ENCODE measurements around the gene KAT7. TPM values are rescaled to one million over a fixed set of nuclear protein-coding genes. Genes with fewer than 3 reads are reported as not detected.

The KAT7 gene
- total and polyA plus RNA-seq, 10 of the 15 experiments (the other 5 are each of a cell fraction or from before 2014, with no cell fraction given) = 6.6 to 45.8 (median 26.3) TPM

GRCh38 chr17:49748791-49749190 lies 39.7 kb upstream of the KAT7 start (continued):
- TF ChIP-seq, protein P1, sequence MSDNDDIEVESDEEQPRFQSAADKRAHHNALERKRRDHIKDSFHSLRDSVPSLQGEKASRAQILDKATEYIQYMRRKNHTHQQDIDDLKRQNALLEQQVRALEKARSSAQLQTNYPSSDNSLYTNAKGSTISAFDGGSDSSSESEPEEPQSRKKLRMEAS (IDR thresholded peaks at IDR 0.05; ENCODE audit: low read depth, low read length) = peak; percentile 94
- no peak for TF ChIP-seq BRCA1 (IDR thresholded peaks at IDR 0.05; ENCODE audit: low read depth, low read length)
- no peak for TF ChIP-seq HCFC1 (IDR thresholded peaks at IDR 0.05; ENCODE audit: low read length)
- no peak for TF ChIP-seq NFXL1 (IDR thresholded peaks at IDR 0.05; ENCODE audit: borderline replicate concordance)
- no peak for TF ChIP-seq ZZZ3 (IDR thresholded peaks at IDR 0.05; ENCODE audit: control insufficient read depth, insufficient read length, low read depth)
- no peak for TF ChIP-seq LARP7 (IDR thresholded peaks at IDR 0.05)
- TF ChIP-seq, protein P2, sequence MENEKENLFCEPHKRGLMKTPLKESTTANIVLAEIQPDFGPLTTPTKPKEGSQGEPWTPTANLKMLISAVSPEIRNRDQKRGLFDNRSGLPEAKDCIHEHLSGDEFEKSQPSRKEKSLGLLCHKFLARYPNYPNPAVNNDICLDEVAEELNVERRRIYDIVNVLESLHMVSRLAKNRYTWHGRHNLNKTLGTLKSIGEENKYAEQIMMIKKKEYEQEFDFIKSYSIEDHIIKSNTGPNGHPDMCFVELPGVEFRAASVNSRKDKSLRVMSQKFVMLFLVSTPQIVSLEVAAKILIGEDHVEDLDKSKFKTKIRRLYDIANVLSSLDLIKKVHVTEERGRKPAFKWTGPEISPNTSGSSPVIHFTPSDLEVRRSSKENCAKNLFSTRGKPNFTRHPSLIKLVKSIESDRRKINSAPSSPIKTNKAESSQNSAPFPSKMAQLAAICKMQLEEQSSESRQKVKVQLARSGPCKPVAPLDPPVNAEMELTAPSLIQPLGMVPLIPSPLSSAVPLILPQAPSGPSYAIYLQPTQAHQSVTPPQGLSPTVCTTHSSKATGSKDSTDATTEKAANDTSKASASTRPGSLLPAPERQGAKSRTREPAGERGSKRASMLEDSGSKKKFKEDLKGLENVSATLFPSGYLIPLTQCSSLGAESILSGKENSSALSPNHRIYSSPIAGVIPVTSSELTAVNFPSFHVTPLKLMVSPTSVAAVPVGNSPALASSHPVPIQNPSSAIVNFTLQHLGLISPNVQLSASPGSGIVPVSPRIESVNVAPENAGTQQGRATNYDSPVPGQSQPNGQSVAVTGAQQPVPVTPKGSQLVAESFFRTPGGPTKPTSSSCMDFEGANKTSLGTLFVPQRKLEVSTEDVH (IDR thresholded peaks at IDR 0.05; ENCODE audit: low read depth, partially characterized antibody) = peak; percentile 39
- TF ChIP-seq SMAD5 (IDR thresholded peaks at IDR 0.05; ENCODE audit: low read depth) = no peak
- no peak for TF ChIP-seq BCLAF1 (IDR thresholded peaks at IDR 0.05)
- peak; percentile 86 for TF ChIP-seq IRF4 (IDR thresholded peaks at IDR 0.05; ENCODE audit: low read depth, low read length)
- TF ChIP-seq HDAC2 (IDR thresholded peaks at IDR 0.05) = no peak
- peak; percentile 94 for TF ChIP-seq NBN (IDR thresholded peaks at IDR 0.05)
- TF ChIP-seq EZH2 (IDR thresholded peaks at IDR 0.05; ENCODE audit: borderline replicate concordance, control insufficient read depth, low read depth, low read length) = no peak
- peak; percentile 85 for TF ChIP-seq CREM (IDR thresholded peaks at IDR 0.05; ENCODE audit: low read depth)
- no peak for TF ChIP-seq YBX1 (IDR thresholded peaks at IDR 0.05)
- peak; percentile 46; the same call in 1 of the 2 replicates for TF ChIP-seq MTA3 (IDR thresholded peaks at IDR 0.05; ENCODE audit: borderline replicate concordance, low read length)
- TF ChIP-seq CBX5 (IDR thresholded peaks at IDR 0.05; ENCODE audit: low read depth) = peak; percentile 79; the same call in 1 of the 2 replicates
- TF ChIP-seq WRNIP1 (IDR thresholded peaks at IDR 0.05; ENCODE audit: borderline replicate concordance, low read depth, low read length) = no peak; the same call in 1 of the 2 replicates
- peak; percentile 72 for TF ChIP-seq MEF2B (IDR thresholded peaks at IDR 0.05; ENCODE audit: partially characterized antibody, poor library complexity, severe bottlenecking)
- no peak for TF ChIP-seq SMAD1 (IDR thresholded peaks at IDR 0.05; ENCODE audit: low read depth, partially characterized antibody)
- no peak for TF ChIP-seq ZNF384 (IDR thresholded peaks at IDR 0.05; ENCODE audit: borderline replicate concordance, low read depth, low read length)
- no peak for TF ChIP-seq SUPT20H (IDR thresholded peaks at IDR 0.05; ENCODE audit: borderline replicate concordance, control insufficient read depth, low read depth, low read length)
- peak; percentile 77; the same call in 1 of the 2 replicates for TF ChIP-seq RELB (IDR thresholded peaks at IDR 0.05; ENCODE audit: low read depth)

All from GM12878 (cell line).